GM12878 (cell line): ENCODE data around the gene AIP. TPM values are rescaled to one million over a fixed set of nuclear protein-coding genes. Genes with fewer than 3 reads are reported as not detected.

ENCODE experiments used
- ASH2L ChIP-seq: fragments of 300-600, 200-600 bp; sonication (generic); IDR thresholded peaks from 2 replicates; pipeline ENCODE4 v1.6.1; 2017; ENCODE audit warnings: low read depth, mild to moderate bottlenecking, borderline replicate concordance
- NFYB ChIP-seq: IDR thresholded peaks from 2 replicates; pipeline ENCODE4 v1.6.1; 2011; ENCODE audit warnings: low read depth, mild to moderate bottlenecking, low read length, improper control_type of control experiment, moderate library complexity; ENCODE audit not compliant: insufficient read depth
- POLR2A ChIP-seq: IDR thresholded peaks from 2 replicates; pipeline ENCODE4 v1.6.1; 2011; ENCODE audit warnings: low read depth, mild to moderate bottlenecking, low read length
- SKIL ChIP-seq: fragments of 450-650 bp; IDR thresholded peaks from 2 replicates; pipeline ENCODE4 v1.6.1; 2017; ENCODE audit warnings: mild to moderate bottlenecking, low read depth, inconsistent platforms; ENCODE audit not compliant: poor library complexity, severe bottlenecking
- polyA plus RNA-seq, 11 experiments: library from polyadenylated mRNA; depleted of rRNA in 4 of 11; unstranded in 6 of 11; stranded (reverse) in 5 of 11; fragments of >200 nt; fragmentation: Nextera tagmentation in 4 of 11; fragmentation: Illumina TruSeq in 1 of 11; extraction: Ambion mirVana in 4 of 11; extraction: Trizol in 1 of 11; gene quantifications; 1 replicate in 1 of 11; 2 replicates in 10 of 11; pipeline versions ENCODE4 v1.2.1 to v1.2.3, GENCODE V29; 2011 to 2016; ENCODE audit warnings: inconsistent platforms in 2 of 11, missing spikeins in 2 of 11, low read depth in 1 of 11
- total RNA-seq, 4 experiments: library from RNA; depleted of rRNA in 3 of 4; stranded (reverse); fragments of >200 nt in 3 of 4; fragmentation: Illumina TruSeq in 1 of 4; extraction: Trizol in 1 of 4; gene quantifications; 2 replicates each; pipeline versions ENCODE4 v1.2.1 to v1.2.3, GENCODE V29; 2013 to 2021
- TF ChIP-seq, protein P1 (sequence below): fragments of 450-650 bp; IDR thresholded peaks from 2 replicates; pipeline ENCODE4 v1.6.1; 2016; ENCODE audit warnings: mild to moderate bottlenecking, moderate library complexity, borderline replicate concordance

The AIP gene
- total and polyA plus RNA-seq, 10 of the 15 experiments (the other 5 are each of a cell fraction or from before 2014, with no cell fraction given) = 12.6 to 164 (median 104) TPM

DNA sequence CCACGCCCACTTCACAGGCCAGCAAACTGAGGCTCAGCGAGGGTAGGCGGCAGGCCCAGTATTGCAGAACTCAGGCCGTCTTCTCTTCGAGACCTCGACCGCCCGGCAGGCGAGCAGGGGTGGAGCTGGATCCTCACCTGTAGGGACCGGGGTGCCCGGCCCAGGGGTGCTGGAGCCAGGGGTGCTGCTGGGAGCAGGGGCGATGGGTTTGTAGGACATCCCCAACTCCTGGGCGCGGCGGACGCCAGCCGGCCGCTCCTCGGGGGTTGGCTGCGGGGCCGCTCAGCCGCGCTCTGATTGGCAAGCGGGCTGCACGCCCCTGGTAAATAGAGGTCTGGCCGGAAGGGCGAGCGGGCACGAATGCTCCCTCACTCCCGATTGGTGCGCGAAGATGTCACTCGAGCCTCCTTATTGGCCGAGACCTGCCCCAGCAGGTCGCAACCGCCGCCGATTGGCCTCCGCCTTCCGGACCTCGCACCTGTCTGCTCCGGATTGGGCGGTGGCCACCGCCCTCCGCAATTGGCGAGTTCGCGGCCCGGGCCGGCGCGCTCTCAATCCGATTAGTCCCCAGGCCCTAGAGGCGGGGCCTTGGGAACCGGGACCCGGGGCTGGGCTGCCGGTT, 25.1 kb downstream of the AIP start, which contains the start of gene CDK2AP2 (continued):
- TF ChIP-seq, protein P1, sequence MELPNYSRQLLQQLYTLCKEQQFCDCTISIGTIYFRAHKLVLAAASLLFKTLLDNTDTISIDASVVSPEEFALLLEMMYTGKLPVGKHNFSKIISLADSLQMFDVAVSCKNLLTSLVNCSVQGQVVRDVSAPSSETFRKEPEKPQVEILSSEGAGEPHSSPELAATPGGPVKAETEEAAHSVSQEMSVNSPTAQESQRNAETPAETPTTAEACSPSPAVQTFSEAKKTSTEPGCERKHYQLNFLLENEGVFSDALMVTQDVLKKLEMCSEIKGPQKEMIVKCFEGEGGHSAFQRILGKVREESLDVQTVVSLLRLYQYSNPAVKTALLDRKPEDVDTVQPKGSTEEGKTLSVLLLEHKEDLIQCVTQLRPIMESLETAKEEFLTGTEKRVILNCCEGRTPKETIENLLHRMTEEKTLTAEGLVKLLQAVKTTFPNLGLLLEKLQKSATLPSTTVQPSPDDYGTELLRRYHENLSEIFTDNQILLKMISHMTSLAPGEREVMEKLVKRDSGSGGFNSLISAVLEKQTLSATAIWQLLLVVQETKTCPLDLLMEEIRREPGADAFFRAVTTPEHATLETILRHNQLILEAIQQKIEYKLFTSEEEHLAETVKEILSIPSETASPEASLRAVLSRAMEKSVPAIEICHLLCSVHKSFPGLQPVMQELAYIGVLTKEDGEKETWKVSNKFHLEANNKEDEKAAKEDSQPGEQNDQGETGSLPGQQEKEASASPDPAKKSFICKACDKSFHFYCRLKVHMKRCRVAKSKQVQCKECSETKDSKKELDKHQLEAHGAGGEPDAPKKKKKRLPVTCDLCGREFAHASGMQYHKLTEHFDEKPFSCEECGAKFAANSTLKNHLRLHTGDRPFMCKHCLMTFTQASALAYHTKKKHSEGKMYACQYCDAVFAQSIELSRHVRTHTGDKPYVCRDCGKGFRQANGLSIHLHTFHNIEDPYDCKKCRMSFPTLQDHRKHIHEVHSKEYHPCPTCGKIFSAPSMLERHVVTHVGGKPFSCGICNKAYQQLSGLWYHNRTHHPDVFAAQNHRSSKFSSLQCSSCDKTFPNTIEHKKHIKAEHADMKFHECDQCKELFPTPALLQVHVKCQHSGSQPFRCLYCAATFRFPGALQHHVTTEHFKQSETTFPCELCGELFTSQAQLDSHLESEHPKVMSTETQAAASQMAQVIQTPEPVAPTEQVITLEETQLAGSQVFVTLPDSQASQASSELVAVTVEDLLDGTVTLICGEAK = peak; percentile 66; the same call in 1 of the 2 replicates
- no peak for TF ChIP-seq ASH2L
- peak; percentile 86 for TF ChIP-seq POLR2A
- peak; percentile 100 for TF ChIP-seq NFYB
- TF ChIP-seq SKIL = no peak
